ENCODE data around the gene RAMP1. TPM values are rescaled to one million over a fixed set of nuclear protein-coding genes. Genes with fewer than 3 reads are reported as not detected.

RAMP1 gene
- total RNA-seq, 1 experiment from 2014 or later = 23.4 TPM

GRCh38 chr2:237854295-237854694 is 5.1 kb upstream of the RAMP1 start:
- no peak overlapping the region for H3K4me2 ChIP-seq (ENCODE audit: low read length)
- POLR2A ChIA-PET = no interaction called here
- no peak for ATAC-seq

More at GRCh38 chr2:237854295-237854694, 5.1 kb upstream of the RAMP1 start:
- Histone ChIP-seq H3K36me3 (ENCODE audit: control insufficient read depth in 1 of 2, insufficient read depth in 2 of 2, low read length in 2 of 2) (no peaks in the 10 kb centered on the region), H3K27ac (ENCODE audit: low read depth, low read length) (no peak overlapping the region), H4K20me1 (ENCODE audit: insufficient read depth) (no peaks in the 10 kb centered on the region), H3K9ac (ENCODE audit: low read length) (no peak overlapping the region), H3K9me2 (ENCODE audit: insufficient read depth) (no peaks in the 10 kb centered on the region), H3K79me2 (ENCODE audit: insufficient read depth, low read length) (no peaks in the 10 kb centered on the region), H3K9me3 (ENCODE audit: control insufficient read depth in 1 of 2, insufficient read depth in 1 of 2, low read depth in 1 of 2, low read length in 2 of 2) (no peaks in the 10 kb centered on the region), H3K4me3 (replicated peaks in 1 of 2; ENCODE audit: low read depth in 1 of 2, low read length in 2 of 2) (no peak overlapping the region), H2AFZ (ENCODE audit: low read depth, low read length, poor library complexity, severe bottlenecking) (no peak overlapping the region), H3K27me3 (ENCODE audit: insufficient read depth, low read length) (no peaks in the 10 kb centered on the region), H3K4me1 (ENCODE audit: control insufficient read depth in 1 of 2, insufficient read depth in 2 of 2, low read length in 2 of 2) (peaks cover 8 to 12% of the 10 kb centered on the region in 2 experiments)
- no TSS peak for BruUV-seq (replicated peaks)
- intact Hi-C loops (cut with micrococcal nuclease) = no loop called here
- ChIA-PET RAD21 (ENCODE audit: low non-redundant PET in 1 of 2, low total read pairs in 2 of 2, uncharacterized antibody in 2 of 2, unreplicated experiment in 2 of 2) (no interaction called here), CTCF (no interaction called here)
- DNase-seq (ENCODE audit: low read depth, low spot score) = no peak
- TF ChIP-seq ELF1 (IDR thresholded peaks at IDR 0.05; ENCODE audit: borderline replicate concordance, low read depth) = no peak
- TF ChIP-seq EZH2 (IDR thresholded peaks at IDR 0.05) = no peak
- TF ChIP-seq REST (IDR thresholded peaks at IDR 0.05; ENCODE audit: low read depth) = no peak
- TF ChIP-seq POLR2A (IDR thresholded peaks at IDR 0.05; ENCODE audit: borderline replicate concordance, extremely low read depth, insufficient read depth, insufficient read length) = no peak
- TF ChIP-seq MAX (IDR thresholded peaks at IDR 0.05) = no peak
- TF ChIP-seq RAD21 (IDR thresholded peaks at IDR 0.05; ENCODE audit: low read depth) = no peak
- TF ChIP-seq EZH2phosphoT487 (IDR thresholded peaks at IDR 0.05; ENCODE audit: borderline replicate concordance) = no peak
- TF ChIP-seq ZNF274 (IDR thresholded peaks at IDR 0.05; ENCODE audit: low read depth, low read length) = no peak
- TF ChIP-seq CBX3 (IDR thresholded peaks at IDR 0.05; ENCODE audit: low read depth) = no peak
- TF ChIP-seq ZFX (IDR thresholded peaks at IDR 0.05) = no peak
- no peak for TF ChIP-seq CEBPB (IDR thresholded peaks at IDR 0.05; ENCODE audit: low read depth)
- TF ChIP-seq ATF3 (IDR thresholded peaks at IDR 0.05) = no peak
- no peak for TF ChIP-seq SP1 (IDR thresholded peaks at IDR 0.05; ENCODE audit: low read depth)
